ENCODE measurements around the gene NANP. TPM values are rescaled to one million over a fixed set of nuclear protein-coding genes. Genes with fewer than 3 reads are reported as not detected.
A peak's percentile ranks its signal among the peaks of the same experiment; 100 is the strongest.

The NANP gene
- total and polyA plus RNA-seq, 9 of the 15 experiments (the other 6 are each of a cell fraction or from before 2014, with no cell fraction given) = 5.4 to 8.4 (median 6.9) TPM

DNA sequence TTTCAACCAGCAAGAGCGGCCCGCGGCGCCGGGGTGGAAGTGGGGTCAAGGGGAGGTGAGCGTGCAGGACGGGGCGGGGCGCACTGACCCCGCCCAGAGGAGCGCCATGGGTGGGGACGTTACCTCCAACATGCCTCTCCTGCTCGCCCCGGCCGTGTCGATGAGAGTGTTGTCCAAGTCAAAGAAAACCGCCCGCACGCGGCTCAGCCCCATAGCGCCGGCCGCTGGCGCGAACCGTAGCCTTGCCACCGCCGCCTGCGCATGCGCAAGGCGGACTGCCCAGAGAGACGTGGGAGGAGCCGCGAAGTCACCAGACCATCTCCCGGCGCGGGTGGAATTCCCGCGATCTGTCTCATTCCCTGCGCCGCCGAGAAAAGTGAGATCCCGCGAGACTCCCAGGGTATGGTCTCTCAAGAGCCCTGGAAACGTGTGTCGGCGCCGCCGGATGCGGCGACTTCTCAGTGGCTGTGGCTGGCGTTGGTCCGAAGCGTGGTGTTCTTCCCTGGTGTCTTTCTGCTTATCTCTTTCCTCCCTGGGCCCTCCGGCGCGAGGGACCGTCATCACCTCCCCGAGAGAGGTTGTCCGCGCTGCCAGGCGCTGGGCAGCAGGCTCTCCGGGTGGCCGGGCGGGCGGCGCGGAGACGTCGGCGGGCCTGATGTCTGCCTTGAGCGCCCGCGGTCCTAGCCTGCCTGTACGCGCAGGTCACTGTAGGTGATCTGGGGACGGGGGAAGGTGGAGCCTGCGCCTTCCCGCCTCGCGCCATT, at the start of gene NANP (continued):
- TF ChIP-seq NKRF (IDR thresholded peaks at IDR 0.05; ENCODE audit: borderline replicate concordance) (0 out of 2 replicates have a peak, but pooled peaks have one; percentile 14), MAFF (IDR thresholded peaks at IDR 0.05; ENCODE audit: low read length) (peak; percentile 50; the same call in 1 of the 2 replicates), ZNF175 (CRISPR knock-in tag; IDR thresholded peaks at IDR 0.05; ENCODE audit: low read depth) (no peak), STAT6 (CRISPR knock-in tag; IDR thresholded peaks at IDR 0.05) (no peak), SUPT5H (IDR thresholded peaks at IDR 0.05) (peak; percentile 89), TAF15 (IDR thresholded peaks at IDR 0.05; ENCODE audit: low read depth, low read length) (no peak), MLLT1 (IDR thresholded peaks at IDR 0.05) (peak in 1 of 2 experiments; percentile 17; a peak in 1 of 4 replicates), BHLHE40 (IDR thresholded peaks at IDR 0.05; ENCODE audit: low read length) (peak; percentile 86), ATF1 (CRISPR knock-in tag; IDR thresholded peaks at IDR 0.05) (no peak), ATF1 (tag; IDR thresholded peaks at IDR 0.05) (peak; percentile 71)
- TF ChIP-seq, protein P1, sequence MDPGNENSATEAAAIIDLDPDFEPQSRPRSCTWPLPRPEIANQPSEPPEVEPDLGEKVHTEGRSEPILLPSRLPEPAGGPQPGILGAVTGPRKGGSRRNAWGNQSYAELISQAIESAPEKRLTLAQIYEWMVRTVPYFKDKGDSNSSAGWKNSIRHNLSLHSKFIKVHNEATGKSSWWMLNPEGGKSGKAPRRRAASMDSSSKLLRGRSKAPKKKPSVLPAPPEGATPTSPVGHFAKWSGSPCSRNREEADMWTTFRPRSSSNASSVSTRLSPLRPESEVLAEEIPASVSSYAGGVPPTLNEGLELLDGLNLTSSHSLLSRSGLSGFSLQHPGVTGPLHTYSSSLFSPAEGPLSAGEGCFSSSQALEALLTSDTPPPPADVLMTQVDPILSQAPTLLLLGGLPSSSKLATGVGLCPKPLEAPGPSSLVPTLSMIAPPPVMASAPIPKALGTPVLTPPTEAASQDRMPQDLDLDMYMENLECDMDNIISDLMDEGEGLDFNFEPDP (CRISPR knock-in tag; IDR thresholded peaks at IDR 0.05) = no peak
- TF ChIP-seq, protein P2, sequence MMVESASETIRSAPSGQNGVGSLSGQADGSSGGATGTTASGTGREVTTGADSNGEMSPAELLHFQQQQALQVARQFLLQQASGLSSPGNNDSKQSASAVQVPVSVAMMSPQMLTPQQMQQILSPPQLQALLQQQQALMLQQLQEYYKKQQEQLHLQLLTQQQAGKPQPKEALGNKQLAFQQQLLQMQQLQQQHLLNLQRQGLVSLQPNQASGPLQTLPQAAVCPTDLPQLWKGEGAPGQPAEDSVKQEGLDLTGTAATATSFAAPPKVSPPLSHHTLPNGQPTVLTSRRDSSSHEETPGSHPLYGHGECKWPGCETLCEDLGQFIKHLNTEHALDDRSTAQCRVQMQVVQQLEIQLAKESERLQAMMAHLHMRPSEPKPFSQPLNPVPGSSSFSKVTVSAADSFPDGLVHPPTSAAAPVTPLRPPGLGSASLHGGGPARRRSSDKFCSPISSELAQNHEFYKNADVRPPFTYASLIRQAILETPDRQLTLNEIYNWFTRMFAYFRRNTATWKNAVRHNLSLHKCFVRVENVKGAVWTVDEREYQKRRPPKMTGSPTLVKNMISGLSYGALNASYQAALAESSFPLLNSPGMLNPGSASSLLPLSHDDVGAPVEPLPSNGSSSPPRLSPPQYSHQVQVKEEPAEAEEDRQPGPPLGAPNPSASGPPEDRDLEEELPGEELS (CRISPR knock-in tag; IDR thresholded peaks at IDR 0.05; ENCODE audit: borderline replicate concordance) = no peak
- TF ChIP-seq, protein P3, sequence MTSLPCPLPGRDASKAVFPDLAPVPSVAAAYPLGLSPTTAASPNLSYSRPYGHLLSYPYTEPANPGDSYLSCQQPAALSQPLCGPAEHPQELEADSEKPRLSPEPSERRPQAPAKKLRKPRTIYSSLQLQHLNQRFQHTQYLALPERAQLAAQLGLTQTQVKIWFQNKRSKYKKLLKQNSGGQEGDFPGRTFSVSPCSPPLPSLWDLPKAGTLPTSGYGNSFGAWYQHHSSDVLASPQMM (CRISPR knock-in tag; IDR thresholded peaks at IDR 0.05) = no peak
